ENCODE results near the gene GDPD3. TPM values are rescaled to one million over a fixed set of nuclear protein-coding genes. Genes with fewer than 3 reads are reported as not detected.

The GDPD3 gene
- total and polyA plus RNA-seq, 2 of the 13 experiments (the other 11 are each of a cell fraction or from before 2014, with no cell fraction given): 18.7 to 20.6 TPM

DNA sequence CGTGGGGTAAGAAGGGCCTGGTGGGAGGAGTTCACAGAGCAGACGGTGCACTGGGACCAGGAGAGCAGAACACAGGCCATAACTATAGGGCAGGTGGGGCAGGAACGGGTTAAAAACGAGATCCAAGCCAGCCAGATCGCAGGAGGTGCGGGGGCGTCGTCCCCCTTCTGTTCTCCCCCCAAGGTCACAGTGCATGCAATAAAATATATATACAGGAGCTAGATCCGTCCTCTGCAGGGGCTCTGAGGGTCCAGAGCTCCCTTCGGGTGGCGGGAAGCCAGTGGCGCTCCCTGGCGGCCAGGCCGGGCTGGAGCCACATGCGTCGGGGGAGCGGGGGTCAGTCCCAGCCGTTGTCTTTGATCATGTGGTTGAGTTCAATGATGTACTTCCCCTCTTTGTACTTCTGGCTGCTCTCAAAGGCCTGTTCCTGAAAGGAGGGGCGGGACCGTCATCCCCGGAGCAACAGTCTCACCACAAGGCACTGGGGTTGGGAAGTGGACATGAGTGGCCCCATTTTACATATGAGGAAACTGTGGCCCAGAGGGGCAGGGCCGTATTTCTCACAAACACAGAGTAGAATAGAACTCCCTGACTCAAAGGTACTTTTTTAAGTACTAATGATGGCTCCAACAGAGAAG, 20.8 kb downstream of the GDPD3 start (continued):
- TF ChIP-seq CERS6 (CRISPR knock-in tag; IDR thresholded peaks at IDR 0.05) (no peak), ZNF484 (CRISPR knock-in tag; IDR thresholded peaks at IDR 0.05; ENCODE audit: borderline replicate concordance, low read depth) (no peak; the same call in 1 of the 2 replicates), MED13 (CRISPR knock-in tag; IDR thresholded peaks at IDR 0.05) (no peak), CREB1 (IDR thresholded peaks at IDR 0.05) (peak; percentile 25; the same call in 1 of the 2 replicates), CREB1 (CRISPR knock-in tag; IDR thresholded peaks at IDR 0.05) (no peak; the same call in 1 of the 2 replicates), SMARCC2 (IDR thresholded peaks at IDR 0.05) (no peak), ZNF24 (IDR thresholded peaks at IDR 0.05) (0 out of 2 replicates have a peak, but pooled peaks have one; percentile 33), ZBTB38 (CRISPR knock-in tag; IDR thresholded peaks at IDR 0.05) (0 out of 2 replicates have a peak, but pooled peaks have one; percentile 37), ZNF766 (CRISPR knock-in tag; IDR thresholded peaks at IDR 0.05; ENCODE audit: borderline replicate concordance) (peak; percentile 58; the same call in 1 of the 2 replicates), ZNF570 (CRISPR knock-in tag; IDR thresholded peaks at IDR 0.05; ENCODE audit: borderline replicate concordance) (0 out of 2 replicates have a peak, but pooled peaks have one; percentile 76), ZNF558 (CRISPR knock-in tag; IDR thresholded peaks at IDR 0.05; ENCODE audit: borderline replicate concordance) (peak; percentile 96), TRIM24 (CRISPR knock-in tag; IDR thresholded peaks at IDR 0.05) (no peak), TARDBP (CRISPR knock-in tag; IDR thresholded peaks at IDR 0.05) (peak; percentile 88; the same call in 1 of the 2 replicates), KDM4B (CRISPR knock-in tag; IDR thresholded peaks at IDR 0.05) (0 out of 2 replicates have a peak, but pooled peaks have one; percentile 48), AKAP8 (CRISPR knock-in tag; IDR thresholded peaks at IDR 0.05) (0 out of 2 replicates have a peak, but pooled peaks have one; percentile 58), PAF1 (CRISPR knock-in tag; IDR thresholded peaks at IDR 0.05) (0 out of 2 replicates have a peak, but pooled peaks have one; percentile 23)
- TF ChIP-seq, protein P1, sequence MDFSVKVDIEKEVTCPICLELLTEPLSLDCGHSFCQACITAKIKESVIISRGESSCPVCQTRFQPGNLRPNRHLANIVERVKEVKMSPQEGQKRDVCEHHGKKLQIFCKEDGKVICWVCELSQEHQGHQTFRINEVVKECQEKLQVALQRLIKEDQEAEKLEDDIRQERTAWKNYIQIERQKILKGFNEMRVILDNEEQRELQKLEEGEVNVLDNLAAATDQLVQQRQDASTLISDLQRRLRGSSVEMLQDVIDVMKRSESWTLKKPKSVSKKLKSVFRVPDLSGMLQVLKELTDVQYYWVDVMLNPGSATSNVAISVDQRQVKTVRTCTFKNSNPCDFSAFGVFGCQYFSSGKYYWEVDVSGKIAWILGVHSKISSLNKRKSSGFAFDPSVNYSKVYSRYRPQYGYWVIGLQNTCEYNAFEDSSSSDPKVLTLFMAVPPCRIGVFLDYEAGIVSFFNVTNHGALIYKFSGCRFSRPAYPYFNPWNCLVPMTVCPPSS (IDR thresholded peaks at IDR 0.05): no peak
- TF ChIP-seq, protein P2, sequence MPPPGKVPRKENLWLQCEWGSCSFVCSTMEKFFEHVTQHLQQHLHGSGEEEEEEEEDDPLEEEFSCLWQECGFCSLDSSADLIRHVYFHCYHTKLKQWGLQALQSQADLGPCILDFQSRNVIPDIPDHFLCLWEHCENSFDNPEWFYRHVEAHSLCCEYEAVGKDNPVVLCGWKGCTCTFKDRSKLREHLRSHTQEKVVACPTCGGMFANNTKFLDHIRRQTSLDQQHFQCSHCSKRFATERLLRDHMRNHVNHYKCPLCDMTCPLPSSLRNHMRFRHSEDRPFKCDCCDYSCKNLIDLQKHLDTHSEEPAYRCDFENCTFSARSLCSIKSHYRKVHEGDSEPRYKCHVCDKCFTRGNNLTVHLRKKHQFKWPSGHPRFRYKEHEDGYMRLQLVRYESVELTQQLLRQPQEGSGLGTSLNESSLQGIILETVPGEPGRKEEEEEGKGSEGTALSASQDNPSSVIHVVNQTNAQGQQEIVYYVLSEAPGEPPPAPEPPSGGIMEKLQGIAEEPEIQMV (CRISPR knock-in tag; IDR thresholded peaks at IDR 0.05; ENCODE audit: low read depth): 0 out of 2 replicates have a peak, but pooled peaks have one; percentile 79
- TF ChIP-seq, protein P3, sequence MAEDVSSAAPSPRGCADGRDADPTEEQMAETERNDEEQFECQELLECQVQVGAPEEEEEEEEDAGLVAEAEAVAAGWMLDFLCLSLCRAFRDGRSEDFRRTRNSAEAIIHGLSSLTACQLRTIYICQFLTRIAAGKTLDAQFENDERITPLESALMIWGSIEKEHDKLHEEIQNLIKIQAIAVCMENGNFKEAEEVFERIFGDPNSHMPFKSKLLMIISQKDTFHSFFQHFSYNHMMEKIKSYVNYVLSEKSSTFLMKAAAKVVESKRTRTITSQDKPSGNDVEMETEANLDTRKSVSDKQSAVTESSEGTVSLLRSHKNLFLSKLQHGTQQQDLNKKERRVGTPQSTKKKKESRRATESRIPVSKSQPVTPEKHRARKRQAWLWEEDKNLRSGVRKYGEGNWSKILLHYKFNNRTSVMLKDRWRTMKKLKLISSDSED (CRISPR knock-in tag; IDR thresholded peaks at IDR 0.05): no peak
- TF ChIP-seq, protein P4, sequence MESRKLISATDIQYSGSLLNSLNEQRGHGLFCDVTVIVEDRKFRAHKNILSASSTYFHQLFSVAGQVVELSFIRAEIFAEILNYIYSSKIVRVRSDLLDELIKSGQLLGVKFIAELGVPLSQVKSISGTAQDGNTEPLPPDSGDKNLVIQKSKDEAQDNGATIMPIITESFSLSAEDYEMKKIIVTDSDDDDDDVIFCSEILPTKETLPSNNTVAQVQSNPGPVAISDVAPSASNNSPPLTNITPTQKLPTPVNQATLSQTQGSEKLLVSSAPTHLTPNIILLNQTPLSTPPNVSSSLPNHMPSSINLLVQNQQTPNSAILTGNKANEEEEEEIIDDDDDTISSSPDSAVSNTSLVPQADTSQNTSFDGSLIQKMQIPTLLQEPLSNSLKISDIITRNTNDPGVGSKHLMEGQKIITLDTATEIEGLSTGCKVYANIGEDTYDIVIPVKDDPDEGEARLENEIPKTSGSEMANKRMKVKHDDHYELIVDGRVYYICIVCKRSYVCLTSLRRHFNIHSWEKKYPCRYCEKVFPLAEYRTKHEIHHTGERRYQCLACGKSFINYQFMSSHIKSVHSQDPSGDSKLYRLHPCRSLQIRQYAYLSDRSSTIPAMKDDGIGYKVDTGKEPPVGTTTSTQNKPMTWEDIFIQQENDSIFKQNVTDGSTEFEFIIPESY (CRISPR knock-in tag; IDR thresholded peaks at IDR 0.05): peak; percentile 87
- TF ChIP-seq, protein P5, sequence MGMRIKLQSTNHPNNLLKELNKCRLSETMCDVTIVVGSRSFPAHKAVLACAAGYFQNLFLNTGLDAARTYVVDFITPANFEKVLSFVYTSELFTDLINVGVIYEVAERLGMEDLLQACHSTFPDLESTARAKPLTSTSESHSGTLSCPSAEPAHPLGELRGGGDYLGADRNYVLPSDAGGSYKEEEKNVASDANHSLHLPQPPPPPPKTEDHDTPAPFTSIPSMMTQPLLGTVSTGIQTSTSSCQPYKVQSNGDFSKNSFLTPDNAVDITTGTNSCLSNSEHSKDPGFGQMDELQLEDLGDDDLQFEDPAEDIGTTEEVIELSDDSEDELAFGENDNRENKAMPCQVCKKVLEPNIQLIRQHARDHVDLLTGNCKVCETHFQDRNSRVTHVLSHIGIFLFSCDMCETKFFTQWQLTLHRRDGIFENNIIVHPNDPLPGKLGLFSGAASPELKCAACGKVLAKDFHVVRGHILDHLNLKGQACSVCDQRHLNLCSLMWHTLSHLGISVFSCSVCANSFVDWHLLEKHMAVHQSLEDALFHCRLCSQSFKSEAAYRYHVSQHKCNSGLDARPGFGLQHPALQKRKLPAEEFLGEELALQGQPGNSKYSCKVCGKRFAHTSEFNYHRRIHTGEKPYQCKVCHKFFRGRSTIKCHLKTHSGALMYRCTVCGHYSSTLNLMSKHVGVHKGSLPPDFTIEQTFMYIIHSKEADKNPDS (CRISPR knock-in tag; IDR thresholded peaks at IDR 0.05): 0 out of 2 replicates have a peak, but pooled peaks have one; percentile 3

Data from HepG2 (cell line).